NCI-H510A treated with DMSO at 0.1 percent for 48 hours (cell line): ENCODE measurements around the gene DMD.
"Not testable (repeated sequence)": the region's sequence is repeated elsewhere in the genome, so short reads cannot be mapped to it uniquely, and the experiment has no call there.

Source experiments
- DNase-seq: peaks from one replicate; lab custom pipeline; 2025; lab: John Stamatoyannopoulos, UW

Gene DMD

DNA sequence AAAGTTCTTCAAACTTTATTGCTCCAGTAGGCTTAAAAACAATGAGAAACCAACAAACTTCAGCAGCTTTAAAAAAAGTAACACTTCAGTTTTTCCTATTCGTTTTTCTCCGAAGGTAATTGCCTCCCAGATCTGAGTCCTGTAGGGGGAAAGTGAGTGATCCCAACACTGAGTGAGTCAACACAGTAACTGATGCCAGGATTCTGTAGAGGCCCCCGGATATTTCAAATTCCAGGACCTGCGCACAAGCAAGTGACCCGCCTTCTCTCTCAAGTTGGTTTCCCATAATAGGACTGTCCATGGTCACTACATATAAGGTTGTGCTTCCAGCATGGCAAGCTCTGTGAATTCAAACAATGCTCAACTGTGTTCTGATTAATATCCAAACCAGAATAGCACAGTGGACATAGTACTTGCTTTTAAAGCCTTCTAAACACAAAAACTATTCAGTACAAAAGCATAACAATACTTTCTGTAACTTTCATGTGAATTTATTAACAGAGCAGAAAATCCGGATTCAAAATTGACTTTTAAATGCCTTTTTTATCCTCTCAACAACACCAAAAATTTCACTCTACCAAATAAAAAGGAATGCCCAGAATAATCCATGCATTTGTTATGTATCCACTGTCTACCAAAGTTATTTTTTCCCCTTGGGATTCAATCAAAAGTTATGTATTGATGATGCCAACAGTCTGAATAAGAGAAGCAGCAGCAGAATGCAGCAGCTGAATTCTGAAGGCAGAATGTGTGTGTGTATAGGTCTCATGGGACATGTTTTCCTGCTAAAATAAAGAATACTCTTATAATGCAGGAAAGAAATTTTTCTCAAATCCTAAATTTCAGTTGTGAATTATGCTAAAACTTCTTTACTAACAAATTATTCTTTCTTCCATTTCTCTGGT is at the start of gene DMD:
TSS of gene DMD (minus strand) at position 194 of the 905 bp plus-strand sequence. CDS start 237 bp downstream, outside the sequence.
- DNase-seq: no peak

DNA sequence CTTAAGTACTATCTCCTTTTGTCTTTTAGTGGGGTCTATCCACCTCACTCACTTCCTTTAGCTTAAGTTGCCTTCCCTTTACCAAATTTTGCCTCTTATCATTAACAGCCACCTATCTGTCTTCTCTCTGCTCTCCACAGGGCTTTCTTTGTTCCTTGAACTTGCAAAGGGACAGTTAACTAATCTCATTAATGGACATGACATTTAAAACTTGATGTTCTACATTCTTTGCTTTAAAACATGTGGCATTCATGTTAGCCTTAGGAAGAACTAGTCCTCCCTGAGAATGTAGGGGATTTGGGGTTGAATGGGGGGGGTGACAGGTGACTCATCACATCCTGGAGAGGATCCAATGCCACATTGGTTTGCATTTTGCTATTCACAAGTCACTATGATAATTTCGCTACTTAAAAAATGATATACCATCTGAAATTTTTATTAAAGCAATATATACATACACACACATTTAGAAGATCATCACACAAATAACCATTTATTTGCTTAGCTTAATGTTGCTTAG is 41.0 kb upstream of the DMD start:
- no peak for DNase-seq

DNA sequence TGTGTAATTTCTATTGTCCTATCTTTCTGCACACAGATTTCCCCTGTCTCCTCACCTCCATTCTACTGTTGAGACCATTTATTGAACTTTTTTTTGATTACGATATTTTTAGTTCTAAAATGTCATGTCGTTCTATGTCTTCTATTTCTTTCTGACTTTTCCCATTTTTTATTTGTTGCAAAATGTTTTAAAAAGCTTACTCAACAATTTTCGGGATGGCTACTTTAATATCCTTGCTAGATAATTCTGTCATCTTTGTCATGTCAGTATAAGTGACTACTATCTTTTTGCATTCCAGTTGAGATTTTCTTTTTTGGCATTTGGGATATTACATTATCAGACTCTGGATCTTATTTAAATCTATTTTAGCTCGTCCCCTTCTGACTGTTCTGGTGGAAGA is 7.5 kb upstream of the DMD start:
- DNase-seq: no peak

DNA sequence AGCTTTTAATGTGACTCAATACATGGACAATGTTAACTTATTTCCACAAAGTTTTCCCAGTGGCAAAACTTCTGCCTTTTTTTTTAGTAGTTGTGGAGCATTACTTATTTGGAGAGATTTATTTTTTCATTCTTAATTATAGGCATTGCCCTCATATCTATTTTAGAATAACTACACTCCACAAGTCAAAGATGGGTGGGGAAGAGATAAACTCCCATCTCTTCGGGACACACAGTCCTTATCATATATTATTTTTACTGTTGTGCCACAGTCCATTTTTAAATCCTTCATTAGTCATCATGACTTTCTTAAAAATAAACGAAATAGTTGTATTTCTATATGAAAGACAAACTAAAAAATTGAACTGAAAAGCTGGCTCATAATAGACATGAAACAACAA is 1.2 kb downstream of the DMD start:
- no peak for DNase-seq

DNA sequence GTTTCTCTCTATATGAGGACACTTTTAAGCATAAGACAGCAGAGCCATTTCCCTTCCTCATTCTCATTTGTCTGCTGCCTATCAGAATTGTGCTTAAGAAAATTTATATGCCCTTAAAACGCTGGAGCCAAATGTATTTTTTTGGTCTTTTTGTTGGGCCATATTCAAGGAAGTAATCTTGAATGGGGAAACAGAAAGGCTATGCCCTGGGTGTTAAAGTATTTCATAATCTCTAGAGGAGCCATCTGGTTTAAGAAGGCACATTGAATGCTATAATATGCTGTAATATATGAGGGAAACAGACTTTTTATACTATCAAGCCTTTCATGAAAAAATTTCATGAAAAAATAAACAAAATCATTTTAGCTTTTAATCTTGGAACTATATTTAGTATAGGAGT is 4.3 kb downstream of the DMD start:
- no peak for DNase-seq

DNA sequence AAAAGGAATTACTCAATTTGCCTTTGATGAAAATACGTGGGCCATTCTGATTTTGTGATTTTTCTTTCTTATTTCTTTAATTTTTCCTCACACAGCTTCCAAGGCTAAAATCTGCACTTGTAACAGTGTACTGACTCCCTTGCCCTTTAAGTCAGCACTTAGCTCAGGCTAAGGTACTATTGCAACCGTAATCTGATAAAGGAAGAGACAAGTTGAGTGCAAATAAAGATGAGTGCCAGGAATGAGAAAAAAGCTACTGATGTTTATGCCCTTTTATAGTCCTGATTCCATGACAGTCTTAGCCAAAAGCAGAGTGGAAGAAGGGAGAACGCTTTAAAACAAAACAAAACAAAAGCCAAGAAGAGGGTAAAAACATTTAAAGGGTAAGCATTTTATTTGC is 6.0 kb downstream of the DMD start:
- DNase-seq: no peak

DNA sequence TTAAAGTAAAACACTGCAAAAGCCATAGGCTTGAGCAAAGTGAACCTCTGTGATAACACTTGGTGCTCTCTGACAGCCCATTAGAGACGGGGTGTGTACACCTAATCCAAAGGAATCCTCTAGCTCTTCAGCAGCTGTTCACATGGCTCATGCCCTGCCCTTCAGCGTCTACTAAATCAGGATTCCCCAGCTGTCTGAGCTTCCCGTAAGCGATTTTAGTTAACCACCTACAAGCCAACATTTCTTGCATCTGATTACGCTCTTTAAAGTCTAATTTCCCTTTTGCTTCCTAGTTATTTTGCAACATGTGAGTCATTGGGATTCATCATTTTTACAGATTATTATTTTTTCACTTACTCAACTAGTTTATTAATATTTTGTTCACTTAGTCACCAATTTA is 6.5 kb downstream of the DMD start:
- no peak for DNase-seq

DNA sequence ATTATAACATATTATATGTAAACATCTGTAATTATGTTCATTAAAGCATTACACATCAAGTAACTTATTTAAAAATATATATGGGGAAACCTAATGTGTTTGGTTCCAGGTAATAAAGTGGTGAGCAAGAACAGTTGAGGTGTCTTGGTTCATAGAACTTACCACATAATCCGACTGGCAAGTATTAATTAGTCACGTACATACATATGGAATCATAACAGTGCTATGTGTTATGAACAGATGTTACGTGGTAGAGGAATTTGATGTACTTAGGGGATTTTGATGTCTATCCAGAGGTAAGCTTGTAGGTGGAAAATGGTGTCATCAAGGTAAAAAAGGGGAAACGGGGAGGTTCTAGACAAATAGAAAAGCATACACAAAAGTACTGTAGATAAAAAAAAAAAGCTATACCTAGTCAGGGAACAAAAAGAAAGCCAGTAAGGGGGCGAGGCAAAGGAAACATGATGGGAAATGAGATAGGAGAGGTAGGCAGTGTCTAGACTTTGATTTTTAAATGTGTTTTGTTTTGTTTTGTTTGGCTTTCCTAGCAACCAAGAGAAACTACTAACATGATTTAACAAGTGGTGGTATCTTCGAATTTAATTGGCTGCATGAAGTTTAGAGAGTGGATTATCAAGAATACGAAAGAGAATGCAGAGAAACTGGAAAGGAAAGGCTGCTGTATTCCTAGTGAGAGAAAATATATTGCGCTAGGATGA is 12.6 kb downstream of the DMD start:
- no peak for DNase-seq

DNA sequence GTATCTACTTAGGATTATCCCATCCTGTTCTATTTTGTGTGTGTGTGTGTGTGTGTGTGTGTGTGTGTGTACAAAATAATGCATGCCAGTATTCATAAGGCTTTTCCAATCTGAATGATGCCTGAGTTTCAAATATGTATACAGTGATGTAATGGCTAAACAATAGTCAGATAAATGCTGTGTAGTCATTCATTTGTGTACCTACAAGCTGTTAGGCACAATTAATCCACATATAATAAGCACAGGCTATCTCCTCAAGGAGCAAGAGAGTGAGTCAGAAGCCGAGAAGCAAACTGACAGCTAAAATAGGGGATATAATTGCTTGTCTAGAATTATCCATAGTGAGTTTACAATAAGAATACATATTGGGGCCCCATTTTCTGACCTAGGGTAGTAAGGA is 15.7 kb downstream of the DMD start:
- DNase-seq: no peak

DNA sequence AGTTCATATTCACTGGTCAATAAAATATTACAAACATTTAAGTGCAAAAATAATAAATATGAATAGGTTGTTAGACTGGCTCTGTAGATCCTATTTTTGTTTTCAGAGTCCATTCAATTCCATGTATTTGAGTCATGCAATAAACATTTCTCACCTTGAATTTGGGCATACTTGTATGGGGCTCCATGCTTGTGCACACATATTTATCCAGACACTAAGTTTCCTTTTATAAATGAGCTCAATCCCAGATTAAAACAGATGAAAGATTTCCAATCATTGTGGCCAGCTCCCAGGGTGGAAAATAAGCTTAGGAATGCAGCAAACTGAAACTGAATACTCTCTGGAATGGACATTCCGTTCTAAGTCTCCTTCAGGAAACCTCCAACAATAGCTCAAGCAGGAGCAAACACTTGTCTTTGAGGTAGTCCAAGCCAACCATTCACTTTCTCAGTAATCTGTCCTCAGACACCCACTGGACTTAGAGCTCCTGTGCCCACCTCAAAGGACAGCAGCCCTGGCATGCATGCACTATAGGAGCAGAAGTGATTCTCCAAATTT is 16.4 kb downstream of the DMD start:
- DNase-seq: no peak

DNA sequence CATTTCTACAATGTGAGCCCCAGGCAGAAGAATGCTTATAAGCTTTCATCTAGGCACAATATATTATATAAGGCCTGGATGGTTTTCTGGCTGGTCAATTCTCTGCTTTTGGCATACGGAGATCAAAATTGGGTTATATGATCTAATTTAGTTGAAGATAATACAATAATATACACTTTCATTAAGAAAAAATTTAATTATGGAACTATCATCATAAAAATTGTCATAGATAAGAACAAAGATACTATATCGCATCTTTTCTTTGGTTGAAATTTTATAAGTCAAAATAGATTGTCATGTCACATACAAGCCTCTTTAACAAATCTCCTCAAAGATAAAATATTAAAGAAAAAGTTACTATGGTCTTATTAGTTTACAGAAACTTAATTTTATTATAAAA is 17.1 kb downstream of the DMD start:
- DNase-seq: no peak

DNA sequence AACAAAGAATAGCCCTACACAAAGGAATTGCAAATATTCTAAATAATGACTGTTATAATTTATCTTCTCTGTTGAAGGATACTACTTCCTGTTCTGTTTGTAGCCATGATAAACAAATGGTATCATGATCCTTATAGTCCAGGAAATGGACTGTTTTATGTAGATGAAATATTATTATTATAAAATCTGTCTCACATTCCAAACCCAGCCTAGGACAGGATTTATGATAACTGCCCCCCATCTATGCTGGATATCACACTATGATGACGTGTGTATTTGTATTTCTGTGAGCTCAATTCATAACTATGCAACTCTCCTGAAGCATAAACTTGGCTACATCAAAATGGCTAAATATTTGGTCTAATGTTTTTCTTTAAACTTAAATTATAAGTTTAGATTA is 21.3 kb downstream of the DMD start:
- DNase-seq: no peak

DNA sequence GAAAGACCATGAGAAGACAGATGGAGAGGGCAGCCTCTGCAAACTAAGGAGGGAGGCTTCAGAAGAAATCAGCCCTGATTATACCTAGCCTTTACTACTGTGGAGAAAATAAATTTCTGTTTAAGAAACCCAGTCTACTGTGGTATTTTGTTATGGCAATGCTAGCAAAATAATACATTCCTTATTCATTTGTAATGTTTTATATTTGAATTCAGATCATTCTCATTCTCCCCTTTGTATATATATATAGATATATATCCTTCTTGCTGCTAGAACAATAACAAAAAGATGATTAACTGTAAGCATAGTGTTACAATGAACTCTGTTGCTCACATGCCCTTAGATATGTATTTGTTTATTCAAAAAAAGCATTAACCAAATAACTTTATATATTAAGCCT is 22.5 kb downstream of the DMD start:
- DNase-seq: no peak

DNA sequence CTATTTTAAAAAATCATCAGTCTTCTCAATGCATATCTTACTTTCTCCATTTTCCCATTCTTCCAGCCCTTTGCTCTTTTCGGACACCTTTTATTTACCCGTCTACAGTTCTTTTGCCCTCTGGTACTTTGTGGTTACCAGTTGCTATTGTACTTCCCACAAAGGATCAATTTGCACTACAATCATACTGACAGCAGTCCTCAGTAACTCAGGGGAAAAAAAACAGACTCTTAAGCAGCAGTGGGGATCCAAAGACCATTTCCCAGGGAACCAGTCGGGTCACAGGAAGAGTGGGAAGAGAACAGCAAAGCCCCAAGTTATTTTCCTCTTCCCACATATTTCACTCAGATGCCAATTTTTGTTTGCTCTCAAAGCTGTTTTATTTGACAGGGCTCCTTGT is 23.1 kb downstream of the DMD start:
- DNase-seq: no peak

DNA sequence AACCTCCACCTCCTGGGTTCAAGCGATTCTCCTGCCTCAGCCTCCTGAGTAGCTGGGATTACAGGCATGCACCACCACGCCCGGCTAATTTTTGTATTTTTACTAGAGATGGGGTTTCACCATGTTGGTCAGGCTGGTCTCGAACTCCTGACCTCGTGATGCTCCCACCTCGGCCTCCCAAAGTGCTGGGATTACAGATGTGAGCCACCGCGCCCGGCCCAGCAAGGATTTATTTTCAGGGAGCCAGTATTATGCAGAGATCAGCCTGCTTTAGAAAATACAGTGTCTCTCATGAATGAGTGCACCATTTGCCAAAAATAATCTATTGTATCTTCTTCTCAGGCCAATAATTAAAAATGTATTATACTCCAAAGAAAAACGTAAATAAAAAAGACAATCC is 26.5 kb downstream of the DMD start:
- not testable (repeated sequence) for DNase-seq

DNA sequence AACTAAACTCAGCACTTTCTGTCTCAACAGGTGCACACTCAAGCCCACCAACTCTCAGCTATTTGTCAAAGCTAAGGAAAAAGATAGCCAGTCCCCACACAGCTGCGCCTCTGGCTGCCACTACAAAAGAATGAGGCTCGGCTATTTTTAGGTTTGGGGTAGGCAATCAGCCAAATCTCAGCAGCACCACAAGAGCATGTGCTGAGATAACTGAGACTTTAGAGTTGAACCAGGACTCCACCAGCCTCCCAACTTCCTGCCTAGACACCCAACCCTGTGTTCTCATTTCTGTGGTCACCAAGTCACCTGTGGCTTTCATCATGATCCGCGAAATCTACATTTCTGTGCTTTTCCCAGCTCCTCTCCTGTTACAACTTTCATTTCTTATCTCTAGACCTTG is 28.0 kb downstream of the DMD start:
- no peak for DNase-seq

DNA sequence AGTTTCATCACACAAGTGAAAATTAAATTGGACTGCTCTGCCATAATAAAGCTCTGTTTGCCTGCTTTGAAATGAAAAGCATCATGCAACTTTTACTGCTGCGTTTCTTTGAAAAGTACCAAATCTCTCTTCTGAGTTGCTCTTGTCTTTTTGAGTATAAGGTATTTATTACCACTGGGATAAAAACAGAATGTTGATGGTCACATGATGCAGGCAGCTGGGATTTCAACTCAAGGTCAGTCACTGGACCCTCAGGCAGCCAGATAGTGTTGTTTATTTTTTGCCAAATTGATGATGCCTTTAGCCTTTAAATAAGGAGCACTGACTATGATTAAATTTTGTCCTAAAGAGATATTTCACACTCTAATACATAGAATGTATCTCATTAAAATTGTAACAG is 32.7 kb downstream of the DMD start:
- no peak for DNase-seq

DNA sequence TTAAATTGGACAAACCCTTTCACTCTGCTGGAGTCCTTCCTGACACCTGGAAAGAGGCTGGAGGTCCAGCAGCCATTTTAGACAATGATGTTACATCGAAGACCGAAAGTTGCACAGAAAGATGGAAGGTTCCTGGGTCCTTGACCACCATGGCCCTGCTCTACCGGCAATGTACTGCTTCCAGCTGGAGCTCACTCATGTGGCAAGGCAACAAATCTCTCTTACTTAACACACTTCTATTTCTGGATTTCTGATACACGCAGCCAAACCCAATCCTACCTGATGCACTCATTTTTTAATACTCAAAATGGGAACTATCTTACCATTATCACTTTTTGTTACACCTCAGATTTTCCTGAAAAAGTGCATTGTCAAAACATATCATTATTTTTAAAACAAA is 33.1 kb downstream of the DMD start:
- no peak for DNase-seq

DNA sequence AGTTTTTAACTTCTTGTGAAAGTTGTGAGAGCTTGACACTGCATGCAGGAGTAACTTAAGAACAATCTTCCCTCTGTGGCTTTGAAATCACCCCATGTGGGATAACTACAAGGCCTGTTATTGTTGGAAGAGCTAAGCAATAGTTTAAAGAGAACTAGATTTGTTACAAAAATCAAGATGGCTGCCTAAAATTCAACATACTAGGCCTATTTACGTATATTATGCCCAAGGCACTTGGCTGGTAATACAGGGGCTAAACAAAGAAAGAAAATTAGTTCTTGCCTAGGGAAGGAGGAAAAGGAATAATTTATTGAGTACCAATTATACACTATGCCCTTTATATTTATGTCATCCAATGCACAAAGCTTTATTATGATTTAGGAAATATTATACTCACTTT is 36.1 kb downstream of the DMD start:
- DNase-seq: no peak

DNA sequence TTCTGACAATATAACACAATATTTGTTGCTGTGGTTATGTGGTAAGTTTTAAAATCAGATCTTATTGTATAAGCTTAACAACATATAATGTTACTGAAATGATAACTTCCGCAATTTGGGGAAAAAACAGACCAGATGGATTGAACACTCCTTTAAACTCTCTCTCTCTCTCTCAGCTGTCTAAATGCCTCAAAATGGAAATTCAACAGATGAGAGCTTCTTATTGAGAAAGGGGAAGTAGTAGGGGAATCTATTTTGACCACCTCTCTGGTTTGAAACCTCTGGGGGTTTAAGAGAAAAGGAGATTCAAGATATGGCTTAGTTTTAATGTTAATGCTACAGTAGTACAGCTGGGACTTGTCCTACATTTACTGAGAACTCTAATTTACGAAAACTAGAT is 40.3 kb downstream of the DMD start:
- no peak for DNase-seq

DNA sequence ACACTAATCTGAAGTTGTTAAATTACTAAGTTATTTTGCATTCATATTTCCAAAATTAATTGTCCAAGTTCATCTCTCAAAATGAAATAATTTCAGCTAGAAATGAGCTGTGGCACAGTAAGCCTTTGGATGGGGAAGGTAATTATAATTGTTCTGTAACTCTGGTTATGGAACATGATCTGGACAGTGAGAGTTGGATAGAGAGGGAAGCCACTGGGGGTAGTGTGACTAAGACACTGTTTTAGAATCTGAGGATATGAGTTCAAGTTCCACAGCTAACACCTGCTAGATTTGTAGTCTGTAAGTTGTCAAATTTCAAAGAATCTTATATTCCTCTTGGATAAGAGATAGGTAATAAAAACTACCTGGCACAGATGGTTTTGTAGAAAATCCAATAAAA is 49.5 kb downstream of the DMD start:
- DNase-seq: no peak

DNA sequence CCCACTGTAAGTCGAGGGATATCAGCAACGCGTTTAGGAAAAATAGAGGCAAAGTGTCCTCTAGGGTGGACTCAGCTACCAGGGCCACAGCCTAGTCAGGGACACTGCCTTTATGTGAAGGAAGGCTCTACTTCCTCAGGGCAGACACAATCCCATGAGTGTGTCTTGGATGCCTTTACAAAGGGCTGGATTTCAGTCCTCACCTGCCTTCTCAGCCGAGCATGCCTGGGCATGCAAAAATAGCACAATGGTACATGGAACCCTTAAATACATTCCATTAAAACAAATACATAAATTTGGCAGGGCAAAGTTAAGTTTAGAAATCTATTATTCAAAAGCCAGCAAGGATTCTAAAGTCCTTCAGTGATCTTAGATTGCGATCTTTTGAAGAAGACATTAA is 51.1 kb downstream of the DMD start:
- no peak for DNase-seq

DNA sequence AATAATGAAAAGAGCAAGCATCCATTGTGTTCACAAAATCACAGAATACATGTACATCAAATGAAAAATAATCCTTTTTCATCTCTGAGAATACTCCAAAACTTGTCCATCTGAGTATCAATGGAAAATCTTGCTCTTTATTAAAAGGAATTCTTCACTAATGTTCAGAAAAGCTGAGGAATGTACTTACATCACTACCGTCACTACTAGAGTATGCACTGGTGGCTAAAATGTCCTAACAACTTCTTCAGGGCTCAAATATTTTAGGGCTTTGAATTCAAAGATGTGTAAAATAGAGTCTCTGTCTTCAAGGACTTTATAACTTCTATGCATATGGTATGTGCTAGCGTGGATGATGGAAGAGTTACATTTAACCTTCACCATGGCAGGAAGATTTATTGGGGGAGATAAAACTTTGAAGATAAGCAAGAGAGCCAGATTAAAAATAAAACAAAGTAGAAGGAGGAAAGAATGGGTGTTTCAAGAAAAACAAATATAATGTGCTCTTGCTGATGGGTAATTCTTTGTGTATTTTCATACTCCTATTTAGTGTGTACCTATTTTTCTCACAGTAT is 55.1 kb downstream of the DMD start:
- DNase-seq: no peak
